Lower leg skin (tissue), 4 donors: Measurements from ENCODE around the gene C1orf105. TPM values are rescaled to one million over a fixed set of nuclear protein-coding genes. Genes with fewer than 3 reads are reported as not detected.

Experiments used
- DNase-seq, 2 donors: peaks; one replicate each; pipeline ENCODE4 v3.0.0-alpha.2; 2019; ENCODE audit warnings: low spot score in 2 of 2
- H3K4me3 ChIP-seq: fragments of 200-600 bp; sonication (generic); 2 replicates; pipeline ENCODE4 v1.5.1; 2017; ENCODE audit warnings: mild to moderate bottlenecking, low read depth; ENCODE audit not compliant: poor library complexity, severe bottlenecking
- CTCF ChIP-seq, 3 donors: fragments of 450-650 bp; IDR thresholded peaks; one replicate each; pipeline ENCODE4 v1.5.1; 2016; ENCODE audit warnings: antibody characterized with exemption in 3 of 3, mild to moderate bottlenecking in 3 of 3, moderate library complexity in 2 of 3
- POLR2A ChIP-seq, 2 donors: fragments of 450-650 bp; IDR thresholded peaks; one replicate each; pipeline ENCODE4 v1.6.1; 2016 to 2017; ENCODE audit warnings: antibody characterized with exemption in 2 of 2, mild to moderate bottlenecking in 1 of 2, moderate library complexity in 1 of 2
- whole genome bisulfite sequencing, 2 donors: methylation state at CpG; one replicate each; pipeline ENCODE4 v1.1.5; 2018; 5-methylcytosine and 5-hydroxymethylcytosine counted together
- intact Hi-C: fragments of 100-400 bp; cut with DNase I; formaldehyde crosslinking; loops from one replicate; pipeline ENCODE4 v1.15.0; 2023; ENCODE audit warnings: low total_unique reads
- total RNA-seq, 4 donors: library from RNA; depleted of rRNA; stranded (reverse); fragments of >200 nt; gene quantifications; one replicate each; pipeline ENCODE4 v1.1.0, GENCODE V29; 2016

Gene C1orf105
- total RNA-seq, 4 donors from 2014 or later = 2.1 to 4.6 (median 3.0) TPM; not detected in 1

GRCh38 chr1:172404121-172404520 is 16.4 kb upstream of the C1orf105 start:
- no peak for DNase-seq
- TF ChIP-seq CTCF (IDR thresholded peaks at IDR 0.05) (no peak), POLR2A (IDR thresholded peaks at IDR 0.05) (no peak)
- intact Hi-C loops = no loop called here
- no peak overlapping the region for H3K4me3 ChIP-seq

GRCh38 chr1:172405912-172406311 is 14.6 kb upstream of the C1orf105 start:
- H3K4me3 ChIP-seq = no peak overlapping the region
- intact Hi-C loops = no loop called here
- TF ChIP-seq POLR2A (IDR thresholded peaks at IDR 0.05) = no peak
- TF ChIP-seq CTCF (IDR thresholded peaks at IDR 0.05) = no peak
- no peak for DNase-seq

- TF ChIP-seq POLR2A (IDR thresholded peaks at IDR 0.05) (no peak), CTCF (IDR thresholded peaks at IDR 0.05) (no peak)
- H3K4me3 ChIP-seq = no peak overlapping the region
- DNase-seq = no peak
- WGBS, 2 donors = 91 to 95% methylated on average over 1 of the region's 1 CpG
- intact Hi-C loops = no loop called here
Measured at GRCh38 chr1:172406968-172407367, 13.5 kb upstream of the C1orf105 start.

- WGBS, 2 donors = 47 to 62% methylated on average over 1 of the region's 1 CpG
- no peak overlapping the region for H3K4me3 ChIP-seq
- DNase-seq = no peak
- TF ChIP-seq CTCF (IDR thresholded peaks at IDR 0.05) (no peak), POLR2A (IDR thresholded peaks at IDR 0.05) (no peak)
- intact Hi-C loops = no loop called here
Measured at GRCh38 chr1:172408958-172409357, 11.5 kb upstream of the C1orf105 start.

- TF ChIP-seq POLR2A (IDR thresholded peaks at IDR 0.05) (no peak), CTCF (IDR thresholded peaks at IDR 0.05) (no peak)
- no peak overlapping the region for H3K4me3 ChIP-seq
- DNase-seq = no peak
- intact Hi-C loops = no loop called here
- WGBS, 2 donors = 67 to 73% methylated on average over 1 of the region's 1 CpG
Measured at GRCh38 chr1:172410027-172410426, 10.5 kb upstream of the C1orf105 start.

- DNase-seq = no peak
- TF ChIP-seq POLR2A (IDR thresholded peaks at IDR 0.05) (no peak), CTCF (IDR thresholded peaks at IDR 0.05) (no peak)
- intact Hi-C loops = no loop called here
- 93 to 95% methylated on average over 2 of the region's 2 CpGs for WGBS, 2 donors
- H3K4me3 ChIP-seq = no peak overlapping the region
Measured at GRCh38 chr1:172411791-172412338, 8.6 kb upstream of the C1orf105 start.
